22Rv1 (cell line): ENCODE measurements around the gene RPL10A.

Experiments used
- ZFX ChIP-seq: fragments of 450-650 bp; IDR thresholded peaks from 2 replicates; pipeline ENCODE4 v1.6.1; 2017; ENCODE audit warnings: antibody characterized with exemption, borderline replicate concordance
- TF ChIP-seq, protein P1 (sequence below): fragments of 450-650 bp; IDR thresholded peaks from 2 replicates; pipeline ENCODE4 v1.5.1; 2017; ENCODE audit warnings: mild to moderate bottlenecking

- TF ChIP-seq, protein P1, sequence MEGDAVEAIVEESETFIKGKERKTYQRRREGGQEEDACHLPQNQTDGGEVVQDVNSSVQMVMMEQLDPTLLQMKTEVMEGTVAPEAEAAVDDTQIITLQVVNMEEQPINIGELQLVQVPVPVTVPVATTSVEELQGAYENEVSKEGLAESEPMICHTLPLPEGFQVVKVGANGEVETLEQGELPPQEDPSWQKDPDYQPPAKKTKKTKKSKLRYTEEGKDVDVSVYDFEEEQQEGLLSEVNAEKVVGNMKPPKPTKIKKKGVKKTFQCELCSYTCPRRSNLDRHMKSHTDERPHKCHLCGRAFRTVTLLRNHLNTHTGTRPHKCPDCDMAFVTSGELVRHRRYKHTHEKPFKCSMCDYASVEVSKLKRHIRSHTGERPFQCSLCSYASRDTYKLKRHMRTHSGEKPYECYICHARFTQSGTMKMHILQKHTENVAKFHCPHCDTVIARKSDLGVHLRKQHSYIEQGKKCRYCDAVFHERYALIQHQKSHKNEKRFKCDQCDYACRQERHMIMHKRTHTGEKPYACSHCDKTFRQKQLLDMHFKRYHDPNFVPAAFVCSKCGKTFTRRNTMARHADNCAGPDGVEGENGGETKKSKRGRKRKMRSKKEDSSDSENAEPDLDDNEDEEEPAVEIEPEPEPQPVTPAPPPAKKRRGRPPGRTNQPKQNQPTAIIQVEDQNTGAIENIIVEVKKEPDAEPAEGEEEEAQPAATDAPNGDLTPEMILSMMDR: no peak
- TF ChIP-seq ZFX: no peak
These were observed 51.3 kb downstream of the RPL10A start for GRCh38 chr6:35519313-35520015.
